ENCODE data around the gene OR9A4.

GRCh38 chr7:141941075-141941474 is 24.9 kb downstream of the OR9A4 start:
- TF ChIP-seq YY1 (IDR thresholded peaks at IDR 0.05; ENCODE audit: insufficient read depth, insufficient read length) (no peak), ZNF274 (IDR thresholded peaks at IDR 0.05; ENCODE audit: low read depth, low read length) (no peak)
